Mononuclear cell (primary cell): ENCODE results near the gene ETFDH. TPM values are rescaled to one million over a fixed set of nuclear protein-coding genes. Genes with fewer than 3 reads are reported as not detected.
"Not testable (repeated sequence)": the region's sequence is repeated elsewhere in the genome, so short reads cannot be mapped to it uniquely, and the experiment has no call there.

ENCODE experiments used
- H3K27me3 ChIP-seq: 2 replicates; pipeline ENCODE4 v1.6.0; 2011; ENCODE audit warnings: low read length, control low read depth; ENCODE audit not compliant: insufficient read depth
- H3K4me1 ChIP-seq: 2 replicates; pipeline ENCODE4 v1.5.1; 2011; ENCODE audit warnings: mild to moderate bottlenecking, low read length, control low read depth; ENCODE audit not compliant: insufficient read depth
- H3K4me3 ChIP-seq: 2 replicates; pipeline ENCODE4 v1.5.1; 2011; ENCODE audit warnings: mild to moderate bottlenecking, low read length, moderate library complexity
- H3K9me3 ChIP-seq: 2 replicates; pipeline ENCODE4 v1.5.1; 2011; ENCODE audit warnings: low read depth, mild to moderate bottlenecking, control low read depth, low read length
- total RNA-seq: library from RNA; depleted of rRNA; stranded (reverse); fragments of >200 nt; gene quantifications from one replicate; pipeline ENCODE4 v1.2.3, GENCODE V29; 2012

ETFDH gene
- 16.7 TPM for total RNA-seq

DNA sequence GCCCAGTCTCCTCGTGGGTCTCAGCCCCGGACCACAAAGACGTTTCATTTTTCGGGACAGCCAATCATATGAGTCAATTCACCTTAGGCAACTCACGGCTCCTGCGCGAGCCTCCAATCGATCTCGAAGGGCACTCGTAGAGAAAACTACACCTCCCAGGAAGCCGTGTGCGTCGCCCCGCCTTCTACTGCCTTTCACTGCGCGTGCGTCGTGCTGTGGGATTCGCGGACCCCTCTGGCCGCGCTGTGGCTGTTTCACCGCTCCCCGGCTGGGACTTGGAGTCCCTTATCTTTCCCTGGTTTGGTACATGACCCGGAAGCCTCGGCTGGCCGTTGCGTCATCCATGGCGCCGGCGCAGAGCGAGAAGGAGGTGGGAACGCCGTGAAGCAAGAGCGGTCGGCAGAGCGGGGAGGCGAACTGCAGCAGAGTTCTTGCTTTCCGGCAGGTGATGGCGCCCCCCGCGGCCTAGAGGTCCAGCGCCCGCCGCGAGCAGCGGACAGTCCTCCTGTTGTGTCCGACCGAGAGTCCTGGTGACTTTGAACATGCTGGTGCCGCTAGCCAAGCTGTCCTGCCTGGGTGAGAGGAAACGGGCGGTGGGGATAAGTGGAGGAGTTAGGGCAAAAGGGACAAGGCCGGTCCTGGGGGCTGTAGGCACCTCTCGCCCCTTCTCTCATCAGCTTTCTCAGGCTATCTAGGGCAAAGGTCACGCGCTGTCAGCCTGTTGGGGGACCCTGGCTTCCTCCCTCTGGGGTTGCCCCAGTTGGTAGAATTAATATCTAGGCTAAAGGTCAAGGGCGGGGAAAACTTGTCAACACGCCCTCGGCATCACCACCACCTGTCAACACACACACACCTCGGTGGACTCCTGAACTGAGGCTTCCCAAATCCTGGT, at the start of gene ETFDH:
TSS of gene ETFDH (plus strand) at position 382 of the 892 bp plus-strand sequence. CDS start at position 543, 161 bp downstream.
- no peaks in the 10 kb centered on the region for H3K9me3 ChIP-seq
- peaks cover 27% of the 10 kb centered on the region for H3K4me1 ChIP-seq
- H3K4me3 ChIP-seq: peak within 1 kb of the TSS; percentile 90
- no peaks in the 10 kb centered on the region for H3K27me3 ChIP-seq

- no peak overlapping the region for H3K4me3 ChIP-seq
- no peaks in the 10 kb centered on the region for H3K4me1 ChIP-seq
- H3K9me3 ChIP-seq: no peaks in the 10 kb centered on the region
- no peaks in the 10 kb centered on the region for H3K27me3 ChIP-seq
These were observed 47.1 kb upstream of the ETFDH start for GRCh38 chr4:158624889-158625478.

GRCh38 chr4:158625544-158625943, 46.6 kb upstream of the ETFDH start:
- no peak overlapping the region for H3K4me3 ChIP-seq
- H3K9me3 ChIP-seq: no peaks in the 10 kb centered on the region
- no peaks in the 10 kb centered on the region for H3K27me3 ChIP-seq
- no peaks in the 10 kb centered on the region for H3K4me1 ChIP-seq

- Histone ChIP-seq H3K4me3 (no peak overlapping the region), H3K9me3 (no peaks in the 10 kb centered on the region), H3K4me1 (no peaks in the 10 kb centered on the region)
These were observed 41.2 kb upstream of the ETFDH start for GRCh38 chr4:158630893-158631292.

GRCh38 chr4:158636619-158637018, 35.5 kb upstream of the ETFDH start:
- Histone ChIP-seq H3K27me3 (no peaks in the 10 kb centered on the region), H3K4me3 (no peak overlapping the region), H3K9me3 (no peaks in the 10 kb centered on the region)

More at GRCh38 chr4:158630893-158631292, 41.2 kb upstream of the ETFDH start:
- H3K27me3 ChIP-seq: no peaks in the 10 kb centered on the region

DNA sequence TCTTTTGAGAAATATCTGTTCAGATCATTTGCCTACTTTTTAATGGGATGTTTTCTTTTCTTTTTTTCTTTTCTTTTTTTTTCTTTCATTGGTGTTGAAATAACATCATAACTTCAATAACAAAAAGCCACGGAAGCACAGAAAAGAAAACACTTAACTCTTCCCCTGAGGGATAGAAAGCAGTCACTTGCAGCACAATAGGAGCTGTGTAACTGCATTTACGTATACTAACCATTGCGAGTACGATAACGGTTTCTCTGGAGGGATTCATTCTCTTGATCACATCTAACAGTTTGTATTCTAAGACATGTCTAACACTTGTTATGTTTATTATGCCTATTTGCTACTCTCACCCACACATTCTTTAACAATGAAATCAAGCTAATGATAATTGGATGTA, 27.7 kb upstream of the ETFDH start:
- Histone ChIP-seq H3K27me3 (no peaks in the 10 kb centered on the region), H3K9me3 (no peaks in the 10 kb centered on the region), H3K4me3 (no peak overlapping the region), H3K4me1 (no peaks in the 10 kb centered on the region)

More at GRCh38 chr4:158636619-158637018, 35.5 kb upstream of the ETFDH start:
- no peaks in the 10 kb centered on the region for H3K4me1 ChIP-seq

- Histone ChIP-seq H3K4me3 (no peak overlapping the region), H3K9me3 (no peaks in the 10 kb centered on the region), H3K27me3 (no peaks in the 10 kb centered on the region), H3K4me1 (no peaks in the 10 kb centered on the region)
These were observed 27.3 kb upstream of the ETFDH start for GRCh38 chr4:158644760-158645159.

DNA sequence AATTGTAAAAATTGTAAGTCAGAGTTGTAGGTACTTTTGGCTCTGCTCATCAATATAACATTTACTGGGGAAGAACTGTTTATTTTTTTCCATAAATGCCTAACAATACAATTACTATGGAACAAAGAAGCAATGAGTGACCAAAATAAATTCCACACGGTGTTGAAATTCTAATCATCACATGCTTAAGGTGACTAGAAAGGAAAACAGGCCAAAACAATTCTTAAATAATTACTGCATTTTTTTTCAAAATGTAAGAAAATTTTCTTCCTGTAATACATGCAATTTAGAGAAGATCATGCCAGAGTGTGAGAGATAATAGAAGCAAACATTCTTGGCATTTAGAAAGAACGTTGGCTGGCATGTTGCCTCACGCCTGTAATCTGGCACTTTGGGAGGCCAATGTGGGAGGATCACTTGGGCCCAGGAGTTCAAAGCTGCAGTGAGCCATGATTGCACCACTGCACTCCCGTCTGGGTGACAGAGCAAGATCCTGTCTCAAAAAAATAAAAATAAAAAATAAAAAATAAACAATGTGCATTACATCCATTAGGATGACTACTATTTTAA, 22.9 kb upstream of the ETFDH start:
- H3K4me3 ChIP-seq: no peak overlapping the region
- no peaks in the 10 kb centered on the region for H3K9me3 ChIP-seq
- H3K4me1 ChIP-seq: no peaks in the 10 kb centered on the region
- H3K27me3 ChIP-seq: no peaks in the 10 kb centered on the region

- Histone ChIP-seq H3K9me3 (no peaks in the 10 kb centered on the region), H3K4me1 (no peaks in the 10 kb centered on the region), H3K4me3 (no peak overlapping the region), H3K27me3 (no peaks in the 10 kb centered on the region)
These were observed 19.2 kb upstream of the ETFDH start for GRCh38 chr4:158652920-158653319.

DNA sequence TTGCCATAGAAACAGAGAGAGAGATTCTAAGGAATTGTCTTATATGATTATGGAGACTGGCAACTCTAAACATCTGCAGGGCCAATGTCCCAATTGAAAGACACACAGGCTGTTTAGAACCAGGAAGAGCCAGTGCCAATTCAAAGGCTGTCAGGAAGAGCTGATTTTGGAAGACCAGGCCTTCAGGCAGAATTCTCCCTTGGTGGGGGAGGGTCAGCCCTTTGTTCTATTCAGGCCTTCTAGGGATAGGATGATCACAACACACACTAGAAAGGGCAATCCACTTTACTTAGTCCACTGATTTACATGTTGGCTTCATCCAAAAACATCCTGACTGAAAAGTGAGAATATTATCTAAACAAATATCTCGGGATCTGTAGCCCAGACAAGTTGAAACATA, 15.7 kb upstream of the ETFDH start:
- Histone ChIP-seq H3K27me3 (no peaks in the 10 kb centered on the region), H3K4me1 (no peaks in the 10 kb centered on the region), H3K9me3 (no peaks in the 10 kb centered on the region), H3K4me3 (no peak overlapping the region)

DNA sequence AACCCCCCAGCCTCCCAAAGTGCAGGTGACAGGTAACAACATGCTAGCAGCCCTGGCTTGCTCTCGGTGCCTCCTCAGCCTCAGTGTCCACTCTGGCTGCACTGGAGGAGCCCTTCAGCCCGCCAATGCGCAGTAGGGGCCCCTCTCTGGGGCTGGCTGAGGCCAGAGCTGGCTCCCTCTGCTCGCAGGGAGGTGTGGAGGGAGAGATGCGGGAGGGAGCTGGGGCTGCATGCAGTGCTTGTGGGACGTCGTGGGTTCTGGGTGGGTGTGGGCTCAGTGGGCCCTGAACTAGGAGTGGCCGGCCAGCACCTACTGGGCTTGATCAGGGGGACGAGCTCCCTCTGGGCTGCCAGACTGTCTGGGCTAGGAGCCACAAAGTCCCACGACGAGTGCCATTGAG, 14.8 kb upstream of the ETFDH start:
- Histone ChIP-seq H3K4me1 (no peaks in the 10 kb centered on the region), H3K9me3 (no peaks in the 10 kb centered on the region), H3K4me3 (no peak overlapping the region), H3K27me3 (no peaks in the 10 kb centered on the region)

DNA sequence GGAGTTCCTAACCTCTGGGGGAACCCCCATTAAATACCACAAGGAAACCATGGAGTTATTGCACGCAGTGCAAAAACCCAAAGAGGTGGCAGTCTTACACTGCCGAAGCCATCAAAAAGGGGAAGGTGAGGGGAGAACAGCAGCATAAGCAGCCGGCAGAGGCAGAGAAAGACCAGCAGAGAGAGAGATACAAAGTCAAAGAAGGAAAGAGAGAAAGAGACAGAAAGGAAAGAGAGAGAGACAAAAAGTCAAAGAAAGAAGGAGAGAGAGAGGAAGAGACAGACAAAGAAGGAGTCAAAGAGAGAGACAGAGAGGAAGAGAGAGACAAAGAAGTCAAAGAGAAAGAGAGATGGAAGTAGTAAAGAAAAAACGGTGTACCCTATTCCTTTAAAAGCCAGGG, 8.8 kb upstream of the ETFDH start:
- not testable (repeated sequence) for H3K9me3 ChIP-seq, H3K27me3 ChIP-seq, H3K4me3 ChIP-seq
- peaks cover 19% of the 10 kb centered on the region for H3K4me1 ChIP-seq

- H3K27me3 ChIP-seq, H3K4me3 ChIP-seq, H3K9me3 ChIP-seq: not testable (repeated sequence)
- H3K4me1 ChIP-seq: peaks cover 19% of the 10 kb centered on the region
These were observed 8.1 kb upstream of the ETFDH start for GRCh38 chr4:158663707-158664625.

- Histone ChIP-seq H3K27me3 (no peaks in the 10 kb centered on the region), H3K4me1 (peaks cover 19% of the 10 kb centered on the region), H3K4me3 (no peak overlapping the region), H3K9me3 (no peaks in the 10 kb centered on the region)
These were observed 7.3 kb upstream of the ETFDH start for GRCh38 chr4:158664806-158665205.

- Histone ChIP-seq H3K27me3 (no peaks in the 10 kb centered on the region), H3K4me1 (peaks cover 29% of the 10 kb centered on the region), H3K4me3 (no peak overlapping the region), H3K9me3 (no peaks in the 10 kb centered on the region)
These were observed 5.2 kb upstream of the ETFDH start for GRCh38 chr4:158666892-158667291.
